HG03196 (cell line): ENCODE data around the gene RAB36.
"Not testable (repeated sequence)": the region's sequence is repeated elsewhere in the genome, so short reads cannot be mapped to it uniquely, and the experiment has no call there.

Experiments
- ATAC-seq: cut with Tn5 transposase; IDR thresholded peaks from one replicate; pipeline ENCODE4 v1.9.1; 2021; ENCODE audit not compliant: unreplicated experiment

Gene RAB36

GRCh38 chr22:23120415-23120899, 24.8 kb upstream of the RAB36 start:
- ATAC-seq, result no peak

DNA sequence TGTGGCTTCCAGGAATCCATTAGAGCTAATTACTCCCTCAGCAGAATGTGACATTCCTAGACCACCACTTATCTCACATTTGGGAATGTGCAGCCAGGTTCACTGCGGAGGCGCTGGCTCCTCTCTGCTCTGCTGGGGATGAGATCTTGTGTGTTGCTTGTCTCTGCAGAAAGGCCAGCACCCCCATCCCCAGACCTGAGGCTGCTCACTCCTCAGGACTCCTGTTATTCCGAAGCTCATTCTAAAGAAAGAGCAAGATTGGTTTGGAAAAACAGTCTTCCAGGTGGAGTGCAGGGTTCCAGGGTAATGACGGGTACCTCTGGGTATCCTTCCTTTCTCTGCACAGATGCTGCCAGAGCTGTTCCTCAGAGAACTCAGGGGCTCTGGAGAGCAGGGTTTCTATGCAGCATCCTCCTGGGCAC, 24.3 kb upstream of the RAB36 start:
- no peak for ATAC-seq

DNA sequence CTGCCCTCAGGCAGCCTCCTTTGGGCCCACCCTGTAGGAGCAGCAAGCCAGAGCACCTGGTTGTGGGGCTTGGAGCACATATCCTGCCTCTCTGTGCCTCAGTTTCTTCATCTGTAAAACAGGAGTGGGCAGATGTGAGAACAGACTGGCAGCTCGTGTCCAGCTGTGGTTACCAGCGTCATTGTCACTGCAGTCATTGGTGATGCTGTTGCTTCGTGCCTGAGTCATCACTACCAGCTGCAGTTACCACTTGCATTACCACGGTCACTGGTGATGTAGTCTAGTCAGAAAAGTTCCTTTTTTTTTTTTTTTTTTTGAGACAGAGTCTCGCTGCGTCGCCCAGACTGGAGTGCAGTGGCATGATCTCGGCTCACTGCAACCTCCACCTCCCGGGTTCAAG, 23.9 kb upstream of the RAB36 start:
- no peak for ATAC-seq

- no peak for ATAC-seq
These were observed 22.9 kb upstream of the RAB36 start for GRCh38 chr22:23122216-23122957.

- no peak for ATAC-seq
These were observed 22.1 kb upstream of the RAB36 start for GRCh38 chr22:23122992-23123803.

DNA sequence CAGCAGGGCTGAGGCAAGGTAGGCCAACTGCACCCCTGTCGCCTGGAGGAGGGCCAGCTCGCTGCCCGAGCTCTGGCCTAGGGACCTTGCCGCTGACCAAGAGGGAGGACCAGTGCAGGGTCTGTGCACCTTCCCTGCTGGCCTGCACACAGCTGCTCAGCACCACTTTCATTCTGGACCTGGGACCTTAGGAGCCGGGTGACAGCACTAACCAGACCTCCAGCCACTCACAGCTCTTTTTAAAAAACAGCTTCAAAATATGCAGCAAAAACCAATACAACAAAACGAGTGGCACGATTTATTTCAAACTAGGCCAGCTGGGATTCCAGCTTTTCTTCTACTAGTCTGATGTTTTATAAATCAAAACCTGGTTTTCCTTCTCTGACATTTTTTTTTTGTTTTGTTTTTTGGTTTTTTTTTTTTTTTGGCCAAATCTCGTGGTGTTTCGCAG, 21.4 kb upstream of the RAB36 start:
- ATAC-seq, result no peak

DNA sequence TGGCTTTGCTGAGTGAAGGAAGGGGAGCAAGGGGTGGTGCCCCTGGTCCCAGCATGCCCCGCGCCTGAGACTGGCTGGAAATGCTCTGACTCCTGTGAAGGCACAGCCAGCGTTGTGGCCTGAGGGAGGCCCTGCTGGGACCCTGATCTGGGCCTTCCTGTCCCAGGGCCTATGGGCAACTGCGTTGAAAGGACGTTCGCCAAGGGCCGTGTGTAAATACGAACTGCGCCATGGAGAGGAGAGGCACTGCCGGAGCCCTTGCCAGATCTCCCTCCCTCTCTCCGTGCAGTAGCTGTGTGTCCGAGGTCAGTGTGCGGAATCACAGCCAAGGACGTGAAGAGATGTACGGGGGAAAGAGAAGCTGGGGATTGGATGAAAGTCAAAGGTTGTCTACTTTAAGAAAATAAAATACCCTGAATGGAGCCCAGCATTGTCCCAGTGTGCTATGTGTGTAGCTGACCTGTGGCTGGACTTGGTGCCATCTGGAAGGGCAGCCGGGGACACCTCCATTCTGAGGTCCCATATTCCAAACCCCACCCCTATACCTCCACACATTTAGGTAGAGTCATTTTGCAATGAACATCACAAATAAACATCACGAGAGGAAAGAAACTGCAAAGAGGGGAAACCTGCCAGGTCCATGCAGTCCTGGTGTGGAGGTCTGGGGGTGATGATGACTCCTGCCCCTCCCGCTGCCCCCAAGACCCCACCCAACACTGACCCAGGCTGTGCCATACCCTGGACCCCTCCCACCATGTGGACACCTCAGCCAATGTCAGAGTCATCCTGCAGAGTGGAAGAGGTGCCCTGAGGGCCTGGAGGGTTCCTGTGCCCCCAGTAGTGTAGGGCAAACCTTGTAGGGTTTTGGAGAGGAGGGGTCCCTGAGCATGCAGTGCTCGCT, 20.4 kb upstream of the RAB36 start:
- no peak for ATAC-seq

- ATAC-seq, result no peak
These were observed 19.7 kb upstream of the RAB36 start for GRCh38 chr22:23125512-23126103.

- no peak for ATAC-seq
These were observed 18.9 kb upstream of the RAB36 start for GRCh38 chr22:23126165-23127054.

GRCh38 chr22:23127055-23127756, 18.1 kb upstream of the RAB36 start:
- no peak for ATAC-seq

DNA sequence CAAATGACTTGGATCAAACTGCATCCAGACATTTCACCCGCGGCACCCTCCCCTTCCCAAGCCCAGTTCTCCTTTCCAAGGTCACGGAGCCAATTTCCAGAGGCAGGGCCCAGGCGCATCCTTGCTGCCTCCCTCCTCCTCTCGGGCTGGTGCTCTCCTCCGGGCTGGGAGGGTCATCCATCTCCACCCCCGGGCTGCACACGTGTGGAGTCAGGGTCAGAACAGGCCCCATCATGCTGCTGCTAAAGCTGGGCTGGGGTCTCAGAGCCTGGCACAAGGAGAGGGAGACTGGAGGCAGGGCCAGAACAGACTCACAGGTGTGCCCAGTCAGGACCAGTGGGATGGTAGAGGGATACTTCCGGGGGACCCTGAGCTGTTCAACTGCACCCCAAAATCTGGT, 17.5 kb upstream of the RAB36 start:
- no peak for ATAC-seq

DNA sequence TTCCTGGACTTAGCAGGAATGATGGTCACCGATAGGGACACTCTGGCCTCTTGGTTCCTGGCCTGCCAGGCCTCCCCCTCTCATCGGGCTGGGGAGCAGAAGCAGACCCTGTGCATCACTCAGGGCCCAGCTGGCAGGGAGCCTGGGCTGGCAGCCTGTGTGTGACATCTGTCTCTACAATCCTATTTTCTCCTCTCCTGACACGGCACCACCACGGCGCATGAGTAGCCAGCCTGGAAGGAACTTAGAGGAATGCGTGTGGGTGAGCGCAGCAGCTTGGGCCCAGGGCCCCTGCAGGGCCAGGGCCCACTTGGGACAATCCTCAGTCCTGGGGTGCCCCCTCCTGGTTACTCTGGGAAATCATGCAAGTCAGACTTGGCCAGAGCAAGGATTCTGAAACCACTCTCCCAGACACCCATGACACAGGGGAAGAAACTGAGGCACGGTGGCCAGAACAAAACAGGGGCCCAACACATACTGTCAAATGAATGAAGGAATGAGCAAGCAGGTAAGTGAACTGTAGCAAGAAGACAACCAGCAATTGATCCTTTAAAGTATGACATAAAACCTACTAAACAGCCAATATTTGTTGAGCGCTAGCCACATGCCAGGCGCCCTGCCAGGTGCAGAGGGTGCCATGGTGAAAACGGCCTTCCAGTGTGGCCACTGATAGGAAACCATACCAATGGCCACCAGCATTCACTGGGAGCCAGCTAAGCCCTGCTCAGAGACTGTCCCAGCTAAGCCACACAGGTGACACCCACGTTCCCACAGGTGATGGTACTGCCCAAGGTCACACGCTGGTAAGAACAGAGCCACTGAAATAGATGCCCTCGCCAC, 16.8 kb upstream of the RAB36 start:
- ATAC-seq, result no peak

DNA sequence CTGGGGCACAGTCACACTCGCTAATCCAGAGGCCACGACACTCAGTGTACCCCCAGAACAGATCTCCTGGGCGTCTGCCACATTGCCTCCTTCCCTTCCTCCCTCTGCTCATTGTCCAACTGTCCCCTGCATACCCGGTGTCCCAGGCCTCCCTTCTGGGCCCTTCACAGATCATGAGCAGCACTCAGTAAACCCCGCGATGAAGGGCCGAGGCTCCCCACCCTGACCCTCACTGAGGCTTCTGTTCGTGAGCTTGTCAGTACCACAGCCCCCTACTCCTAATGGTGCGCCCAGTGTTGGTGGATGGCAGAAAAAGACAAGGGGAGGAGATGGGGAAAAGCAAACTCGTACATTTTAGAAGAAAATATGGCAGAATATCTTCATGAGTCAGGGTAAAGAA, 16.1 kb upstream of the RAB36 start:
- no peak for ATAC-seq

DNA sequence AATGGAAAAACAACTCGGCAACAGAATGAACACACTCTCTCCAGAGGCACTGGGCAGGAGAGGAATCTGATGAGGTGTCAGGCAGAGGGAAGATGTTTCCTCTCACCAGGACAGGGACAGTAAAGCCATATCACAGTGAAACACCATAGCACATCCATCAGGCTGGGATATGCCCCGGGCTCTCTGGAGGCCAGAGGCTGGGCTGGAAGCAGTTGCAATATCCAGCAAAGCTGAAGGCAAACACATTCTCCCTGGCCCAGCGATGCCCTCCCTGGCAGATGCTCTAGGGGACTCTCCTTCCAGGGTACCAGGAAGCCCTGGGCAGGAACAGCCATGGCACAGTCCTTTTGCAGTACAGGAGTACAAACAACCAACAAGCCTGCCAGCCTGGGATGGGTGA, 14.6 kb upstream of the RAB36 start:
- ATAC-seq, result no peak

DNA sequence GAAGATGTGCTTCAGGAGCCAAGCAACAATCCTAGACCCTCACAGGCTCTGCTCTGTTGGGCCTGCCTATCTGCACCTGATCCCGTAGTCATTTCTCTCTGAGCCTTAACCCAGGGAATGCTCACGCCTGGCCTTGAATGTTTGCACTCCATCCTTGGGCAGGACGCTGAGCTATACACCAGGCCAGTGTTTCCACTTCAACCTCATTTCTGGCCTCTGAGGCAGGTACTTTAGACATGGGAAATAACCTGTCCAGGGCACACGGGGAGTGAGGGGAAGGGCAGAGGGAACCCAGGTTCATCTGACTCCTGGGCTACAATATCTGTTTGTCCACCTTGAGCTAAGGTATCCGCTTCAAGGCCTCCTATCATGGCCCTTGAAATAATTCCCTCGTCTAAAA, 13.3 kb upstream of the RAB36 start:
- no peak for ATAC-seq

DNA sequence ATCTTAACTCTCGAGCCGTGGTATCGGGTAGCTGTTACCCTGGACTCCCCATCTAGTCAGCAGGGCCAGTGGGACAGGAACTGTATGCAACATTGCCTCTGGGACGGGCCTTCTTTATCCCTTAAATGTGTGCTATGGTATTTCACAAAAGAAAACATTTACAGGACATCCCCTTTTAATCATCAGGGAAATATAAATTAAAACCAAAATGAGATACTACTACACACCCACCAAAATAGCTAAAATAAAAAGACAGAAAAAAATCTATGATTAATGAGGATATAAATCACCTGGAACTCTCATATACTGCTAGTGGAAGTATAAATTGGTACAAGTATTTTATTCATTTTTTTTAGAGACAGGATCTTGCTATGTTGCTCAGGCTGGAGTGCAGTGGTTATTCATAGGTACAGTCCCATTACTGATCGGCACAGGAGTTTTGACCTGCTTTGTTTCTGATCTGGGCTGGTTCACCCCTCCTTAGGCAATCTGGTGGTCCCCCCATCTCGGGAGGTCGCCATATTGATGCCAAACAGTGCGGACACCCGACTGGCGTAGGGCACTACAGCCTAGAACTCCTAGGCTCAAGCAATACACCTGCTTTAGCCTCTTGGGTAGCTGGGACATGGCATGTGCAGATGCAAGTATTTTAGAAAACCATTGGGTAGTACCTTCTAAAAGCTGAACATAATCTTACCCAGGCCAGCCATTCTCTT, 12.7 kb upstream of the RAB36 start:
- no peak for ATAC-seq

GRCh38 chr22:23133922-23134321, 11.4 kb upstream of the RAB36 start:
- no peak for ATAC-seq

DNA sequence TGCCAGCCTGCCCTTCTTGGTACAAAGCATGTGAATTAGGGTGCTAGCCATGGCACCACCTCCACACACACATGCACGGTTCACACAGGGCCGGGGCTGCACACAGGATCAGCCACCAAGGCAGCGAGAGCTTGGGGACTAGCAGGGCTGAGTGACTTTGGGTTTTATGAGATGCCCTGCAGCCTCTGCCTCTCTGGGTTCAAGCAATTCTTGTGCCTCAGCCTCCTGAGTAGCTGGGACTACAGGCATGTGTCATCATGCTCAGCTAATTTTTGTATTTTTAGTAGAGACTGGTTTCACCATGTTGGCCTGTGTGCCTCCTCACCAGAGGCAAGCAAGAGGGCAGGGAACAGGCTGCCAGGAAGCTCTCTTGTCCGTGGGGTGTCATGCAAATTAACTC, 8.3 kb upstream of the RAB36 start:
- not testable (repeated sequence) for ATAC-seq
